Urinary bladder (tissue), 4 donors: ENCODE measurements around the gene ANKRD18A. TPM values are rescaled to one million over a fixed set of nuclear protein-coding genes. Genes with fewer than 3 reads are reported as not detected.
"Not testable (repeated sequence)": the region's sequence is repeated elsewhere in the genome, so short reads cannot be mapped to it uniquely, and the experiment has no call there.

ENCODE experiments used
- DNase-seq: peaks from one replicate; pipeline ENCODE4 v3.0.0-alpha.2; 2015; ENCODE audit errors: extremely low spot score
- H3K27ac ChIP-seq: one replicate; pipeline ENCODE4 v1.5.1; 2013; ENCODE audit warnings: low read depth, mild to moderate bottlenecking, moderate library complexity
- H3K36me3 ChIP-seq: one replicate; pipeline ENCODE4 v1.6.1; 2013; ENCODE audit warnings: mild to moderate bottlenecking, moderate library complexity; ENCODE audit not compliant: insufficient read depth
- H3K4me1 ChIP-seq: one replicate; pipeline ENCODE4 v1.6.1; 2013; ENCODE audit warnings: mild to moderate bottlenecking, moderate library complexity; ENCODE audit not compliant: insufficient read depth
- H3K4me3 ChIP-seq: one replicate; pipeline ENCODE4 v1.5.1; 2013; ENCODE audit warnings: low read depth, low read length
- WGBS: extraction: QIAGEN DNeasy Blood & Tissue Kit; methylation state at CpG from one replicate; pipeline ENCODE4 v1.1.7; 2013; 5-methylcytosine and 5-hydroxymethylcytosine counted together
- polyA plus RNA-seq: library from polyadenylated mRNA; stranded (reverse); fragments of 200-250 nt; gene quantifications from one replicate; pipeline ENCODE4 v1.2.3, GENCODE V29; 2013
- small RNA-seq: library from RNA; depleted of rRNA; stranded (forward); fragments of <200 nt; gene quantifications from one replicate; pipeline ENCODE3, GENCODE V24; 2014
- total RNA-seq: library from RNA; depleted of rRNA; stranded (reverse); fragments of >200 nt; gene quantifications from one replicate; pipeline ENCODE4 v1.2.3, GENCODE V29; 2014
- donor health status: healthy with polysubstance abuse.
- donor health status: healthy.

The ANKRD18A gene
- total and polyA plus RNA-seq, 2 donors, result 0.91 to 0.95 TPM

DNA sequence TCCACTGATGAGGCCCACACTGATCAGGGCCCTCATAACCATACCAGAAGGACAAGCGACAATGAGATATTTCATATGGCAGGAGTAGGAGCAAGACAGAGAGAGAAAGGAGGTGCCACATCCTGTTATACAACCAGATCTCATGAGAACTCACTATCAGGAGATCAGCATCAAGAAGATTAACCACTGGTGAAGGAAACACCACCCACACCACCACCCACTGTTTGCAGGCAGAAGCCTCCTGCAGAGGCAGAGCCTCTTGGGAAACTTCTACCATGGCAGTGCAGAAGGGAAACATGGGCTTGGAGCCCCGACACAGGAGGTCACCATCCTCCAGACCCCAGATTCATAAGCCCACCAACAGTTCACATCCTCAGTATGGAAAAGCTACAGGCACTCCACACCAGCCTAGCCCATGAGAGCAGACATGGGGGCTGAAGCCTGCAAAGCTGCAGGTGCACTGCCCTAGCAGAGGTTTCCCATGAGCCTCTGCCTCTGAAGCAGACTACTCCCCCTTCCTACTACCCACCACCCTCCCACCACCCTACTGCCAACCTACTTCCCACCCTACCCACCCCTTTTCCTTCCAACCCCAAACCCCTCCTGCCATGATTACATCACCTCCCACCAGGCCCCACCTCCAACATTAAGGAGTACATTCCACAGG lies 73.8 kb downstream of the ANKRD18A start:
- H3K36me3 ChIP-seq, DNase-seq, H3K4me3 ChIP-seq, H3K4me1 ChIP-seq, H3K27ac ChIP-seq: not testable (repeated sequence)
- WGBS, result 98% methylated on average over 1 of the region's 2 CpGs

GRCh38 chr9:38540535-38540934 lies 79.9 kb downstream of the ANKRD18A start:
- H3K4me1 ChIP-seq, H3K27ac ChIP-seq, DNase-seq, H3K36me3 ChIP-seq, H3K4me3 ChIP-seq: not testable (repeated sequence)
- WGBS, result 21% methylated on average over 5 of the region's 5 CpGs

DNA sequence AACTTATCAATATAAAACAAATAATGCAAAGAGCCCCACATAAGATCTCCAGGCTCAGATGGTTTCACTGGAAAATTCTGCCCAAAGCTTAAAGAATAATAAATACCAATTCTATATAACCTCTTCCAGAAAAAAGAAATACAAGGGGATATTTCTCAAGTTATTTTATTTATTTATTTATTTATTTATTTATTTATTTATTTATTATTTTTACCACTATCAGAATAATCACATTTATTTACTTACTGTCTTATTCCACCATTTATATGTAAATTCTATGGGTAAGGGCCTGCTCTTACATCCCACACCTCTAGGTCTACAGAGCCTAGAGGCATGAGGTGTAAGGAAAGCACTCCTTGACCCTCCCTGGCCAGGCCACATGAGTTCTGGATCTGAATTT lies 91.1 kb downstream of the ANKRD18A start:
- Histone ChIP-seq H3K4me1 (no peaks in the 10 kb centered on the region), H3K27ac (no peak overlapping the region), H3K4me3 (no peak overlapping the region), H3K36me3 (no peaks in the 10 kb centered on the region)
- no peak for DNase-seq

DNA sequence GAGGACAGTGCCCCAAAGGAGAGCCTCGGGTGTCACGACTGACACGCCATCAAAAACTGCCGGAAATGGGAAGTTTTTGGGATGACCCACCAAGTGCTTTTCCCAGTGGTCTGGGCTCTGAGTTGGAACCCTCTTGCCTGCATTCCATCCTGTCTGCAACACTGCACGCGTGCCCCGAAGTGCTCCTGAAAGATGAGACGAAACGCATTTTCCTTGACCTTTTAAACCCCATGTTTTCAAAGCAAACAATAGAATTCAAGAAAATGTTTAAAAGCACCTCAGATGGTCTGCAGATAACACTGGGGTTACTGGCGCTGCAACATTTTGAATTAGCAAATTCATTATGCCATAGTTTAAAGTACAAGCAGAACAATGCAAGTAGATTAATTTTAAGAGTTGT lies 92.9 kb downstream of the ANKRD18A start:
- H3K4me1 ChIP-seq, result no peaks in the 10 kb centered on the region
- H3K27ac ChIP-seq, result no peak overlapping the region
- WGBS, result 43% methylated on average over 10 of the region's 10 CpGs

DNA sequence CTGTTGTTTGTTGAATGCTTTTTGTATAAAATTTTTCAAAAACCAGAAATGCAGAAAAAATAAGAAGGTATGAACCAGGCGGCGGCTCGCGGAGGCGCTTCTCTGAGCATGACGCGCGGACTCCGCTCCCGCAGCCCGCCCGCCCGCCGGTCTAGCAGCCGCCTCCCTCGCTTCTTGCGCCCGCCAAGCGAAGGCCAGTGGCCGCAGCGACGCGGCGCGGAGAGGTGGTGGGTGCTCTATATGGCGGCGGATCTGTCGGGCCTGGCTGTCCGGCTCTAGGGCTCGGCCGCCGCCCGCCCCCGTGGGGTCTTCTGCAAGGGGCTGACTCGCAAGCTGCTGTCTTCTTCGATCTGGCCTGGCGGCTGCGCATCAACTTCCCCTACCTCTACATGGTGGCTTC lies 93.8 kb downstream of the ANKRD18A start:
- H3K36me3 ChIP-seq, result no peaks in the 10 kb centered on the region
- DNase-seq, result no peak
- whole genome bisulfite sequencing, result 75% methylated on average over 38 of the region's 38 CpGs
- H3K4me3 ChIP-seq, result no peak overlapping the region
- no peak overlapping the region for H3K27ac ChIP-seq
- no peaks in the 10 kb centered on the region for H3K4me1 ChIP-seq

More for the DNA sequence above, 92.9 kb downstream of the ANKRD18A start:
- H3K4me3 ChIP-seq, result no peak overlapping the region
- H3K36me3 ChIP-seq, result no peaks in the 10 kb centered on the region
- DNase-seq, result no peak

DNA sequence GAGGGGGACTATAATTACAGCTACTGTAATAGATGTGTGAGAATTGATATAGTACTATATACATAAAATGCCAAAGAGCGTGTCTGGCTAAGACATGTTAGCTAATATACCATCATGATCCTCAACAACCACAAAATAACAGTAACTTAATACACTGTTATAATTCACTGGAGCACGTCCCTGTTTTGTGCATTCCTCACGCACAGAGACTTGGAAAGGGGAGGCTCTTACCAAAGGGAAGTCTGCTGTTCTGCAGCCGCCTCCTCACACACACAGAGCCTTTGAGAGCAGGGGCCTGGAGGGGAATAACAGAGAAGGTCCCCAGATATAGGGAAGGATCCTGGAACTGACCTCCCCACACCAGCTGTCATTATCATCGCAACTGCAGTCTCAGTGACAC lies 97.3 kb downstream of the ANKRD18A start:
- Histone ChIP-seq H3K4me1 (no peaks in the 10 kb centered on the region), H3K36me3 (no peaks in the 10 kb centered on the region), H3K27ac (no peak overlapping the region), H3K4me3 (no peak overlapping the region)
- DNase-seq, result no peak
- 60% methylated on average over 5 of the region's 5 CpGs for WGBS

GRCh38 chr9:38521762-38522161 lies 98.6 kb downstream of the ANKRD18A start:
- no peaks in the 10 kb centered on the region for H3K4me1 ChIP-seq
- no peak for DNase-seq
- WGBS, result 61% methylated on average over 2 of the region's 2 CpGs

More at GRCh38 chr9:38521762-38522161, 98.6 kb downstream of the ANKRD18A start:
- Histone ChIP-seq H3K27ac (no peak overlapping the region), H3K4me3 (no peak overlapping the region), H3K36me3 (no peaks in the 10 kb centered on the region)

Small RNA genes within 50 kb of the gene (small RNA-seq; reads per million reads assigned to genes)
- not detected for gene AL390726.1
- gene AL390726.2, result not detected
- gene AL390726.3, result not detected
- not detected for gene AL390726.4
- gene AL390726.5, result not detected

Other genes starting within 250 kb of the ANKRD18A start
- gene ALDH1B1, start 227.9 kb downstream of the ANKRD18A start, total RNA-seq, result 51.0 TPM
- 239 TPM for gene ALDH1B1, start 227.9 kb downstream of the ANKRD18A start, polyA plus RNA-seq
- 3.0 TPM for gene IGFBPL1, start 196.1 kb downstream of the ANKRD18A start, total RNA-seq
- gene IGFBPL1, start 196.1 kb downstream of the ANKRD18A start, polyA plus RNA-seq, result 1.6 TPM
- gene FAM240B, start 99.5 kb upstream of the ANKRD18A start, total RNA-seq, result not detected
- gene FAM240B, start 99.5 kb upstream of the ANKRD18A start, polyA plus RNA-seq, result not detected